RKO (cell line): Measurements from ENCODE around the gene BMPR1A.
A peak's percentile ranks its signal among the peaks of the same experiment; 100 is the strongest.
"Not testable (repeated sequence)": the region's sequence is repeated elsewhere in the genome, so short reads cannot be mapped to it uniquely, and the experiment has no call there.

Experiments used
- DNase-seq: peaks from one replicate; pipeline ENCODE4 v3.0.0-alpha.2; 2016; ENCODE audit warnings: low spot score

BMPR1A gene

GRCh38 chr10:86968271-86968993, 212.0 kb downstream of the BMPR1A start, which contains the start of gene ADIRF:
ADIRF (plus strand) TSS chr10:86968482; CDS start chr10:86968545, 63 bp downstream.
- peak; percentile 32 for DNase-seq

GRCh38 chr10:86968994-86969355, 212.6 kb downstream of the BMPR1A start:
- no peak for DNase-seq

- peak; percentile 88 for DNase-seq
These were observed 213.1 kb downstream of the BMPR1A start for GRCh38 chr10:86969421-86970041.

- DNase-seq = peak; percentile 75
These were observed 214.0 kb downstream of the BMPR1A start for GRCh38 chr10:86970162-86970981.

- DNase-seq = no peak
These were observed 214.5 kb downstream of the BMPR1A start for GRCh38 chr10:86970982-86971231.

- peak; percentile 85 for DNase-seq
These were observed 215.0 kb downstream of the BMPR1A start for GRCh38 chr10:86971232-86971991.

GRCh38 chr10:86972613-86973380, 216.4 kb downstream of the BMPR1A start:
- no peak for DNase-seq

- DNase-seq = no peak
These were observed 218.1 kb downstream of the BMPR1A start for GRCh38 chr10:86974484-86974883.

- DNase-seq = no peak
These were observed 220.1 kb downstream of the BMPR1A start for GRCh38 chr10:86976362-86977056.

- peak; percentile 26 for DNase-seq
These were observed 222.0 kb downstream of the BMPR1A start for GRCh38 chr10:86978457-86978856.

- DNase-seq = no peak
These were observed 222.9 kb downstream of the BMPR1A start for GRCh38 chr10:86979296-86979818.

GRCh38 chr10:86979977-86980448, 223.6 kb downstream of the BMPR1A start:
- no peak for DNase-seq

GRCh38 chr10:86981020-86981419, 224.6 kb downstream of the BMPR1A start:
- not testable (repeated sequence) for DNase-seq

- DNase-seq = no peak
These were observed 225.3 kb downstream of the BMPR1A start for GRCh38 chr10:86981716-86982115.
